Measurements from ENCODE around the gene SIDT1.
A peak's percentile ranks its signal among the peaks of the same experiment; 100 is the strongest.

The SIDT1 gene

GRCh38 chr3:113496924-113497323 is 35.4 kb upstream of the SIDT1 start:
- Histone ChIP-seq H3K4me3 (ENCODE audit: low read length, poor library complexity, severe bottlenecking) (no peak overlapping the region), H3K36me3 (ENCODE audit: insufficient read depth, low read length) (peaks cover 17% of the 10 kb centered on the region; the same call in 1 of the 2 replicates), H4K20me1 (ENCODE audit: insufficient read depth, low read length, poor library complexity, severe bottlenecking) (no peaks in the 10 kb centered on the region), H3F3A (ENCODE audit: low read depth) (no peaks in the 10 kb centered on the region), H3K9me2 (replicated peaks; ENCODE audit: low read depth, low read length) (no peaks in the 10 kb centered on the region), H3K9ac (ENCODE audit: low read depth, low read length, poor library complexity, severe bottlenecking) (no peak overlapping the region), H3K9me3 (ENCODE audit: insufficient read depth, low read depth, low read length) (no peaks in the 10 kb centered on the region), H3K79me2 (ENCODE audit: insufficient read depth, low read length) (no peaks in the 10 kb centered on the region), H3K27me3 (ENCODE audit: insufficient read depth, low read length, poor library complexity, severe bottlenecking) (no peaks in the 10 kb centered on the region), H2AFZ (ENCODE audit: low read length) (0 out of 2 replicates have a peak overlapping the region, but pooled peaks have one; percentile 1), H3K4me2 (ENCODE audit: low read depth, low read length, poor library complexity, severe bottlenecking) (no peak overlapping the region), H3K4me1 (ENCODE audit: insufficient read depth, low read length, poor library complexity, severe bottlenecking) (peaks cover 3% of the 10 kb centered on the region)
- no peak for TF ChIP-seq CTCF (conservative IDR thresholded peaks at IDR 0.05; ENCODE audit: low read length)
- no peak for TF ChIP-seq EZH2phosphoT487 (IDR thresholded peaks at IDR 0.05; ENCODE audit: borderline replicate concordance)

- no peak overlapping the region for H3K4me2 ChIP-seq (ENCODE audit: low read depth, low read length, poor library complexity, severe bottlenecking)
- H3K36me3 ChIP-seq (ENCODE audit: insufficient read depth, low read length): peaks cover 9% of the 10 kb centered on the region; the same call in 1 of the 2 replicates
- H3F3A ChIP-seq (ENCODE audit: low read depth): no peaks in the 10 kb centered on the region
- H2AFZ ChIP-seq (ENCODE audit: low read length): no peak overlapping the region
- H3K27me3 ChIP-seq (ENCODE audit: insufficient read depth, low read length, poor library complexity, severe bottlenecking): no peaks in the 10 kb centered on the region
- TF ChIP-seq CTCF (conservative IDR thresholded peaks at IDR 0.05; ENCODE audit: low read length): no peak
- no peak for TF ChIP-seq EZH2phosphoT487 (IDR thresholded peaks at IDR 0.05; ENCODE audit: borderline replicate concordance)
- no peaks in the 10 kb centered on the region for H3K79me2 ChIP-seq (ENCODE audit: insufficient read depth, low read length)
- H3K9me2 ChIP-seq (replicated peaks; ENCODE audit: low read depth, low read length): no peaks in the 10 kb centered on the region
- peaks cover 3% of the 10 kb centered on the region for H3K4me1 ChIP-seq (ENCODE audit: insufficient read depth, low read length, poor library complexity, severe bottlenecking)
- no peaks in the 10 kb centered on the region for H3K9me3 ChIP-seq (ENCODE audit: insufficient read depth, low read depth, low read length)
- no peak overlapping the region for H3K9ac ChIP-seq (ENCODE audit: low read depth, low read length, poor library complexity, severe bottlenecking)
- no peak overlapping the region for H3K4me3 ChIP-seq (ENCODE audit: low read length, poor library complexity, severe bottlenecking)
- no peaks in the 10 kb centered on the region for H4K20me1 ChIP-seq (ENCODE audit: insufficient read depth, low read length, poor library complexity, severe bottlenecking)
Measured at GRCh38 chr3:113498221-113499005, 33.9 kb upstream of the SIDT1 start.

GRCh38 chr3:113499081-113499480 is 33.3 kb upstream of the SIDT1 start:
- H3K9me3 ChIP-seq (ENCODE audit: insufficient read depth, low read depth, low read length): no peaks in the 10 kb centered on the region
- peaks cover 9% of the 10 kb centered on the region; the same call in 1 of the 2 replicates for H3K36me3 ChIP-seq (ENCODE audit: insufficient read depth, low read length)
- H3K9ac ChIP-seq (ENCODE audit: low read depth, low read length, poor library complexity, severe bottlenecking): no peak overlapping the region
- H3K4me2 ChIP-seq (ENCODE audit: low read depth, low read length, poor library complexity, severe bottlenecking): no peak overlapping the region
- no peaks in the 10 kb centered on the region for H3F3A ChIP-seq (ENCODE audit: low read depth)
- no peaks in the 10 kb centered on the region for H3K9me2 ChIP-seq (replicated peaks; ENCODE audit: low read depth, low read length)
- H3K4me3 ChIP-seq (ENCODE audit: low read length, poor library complexity, severe bottlenecking): no peak overlapping the region
- TF ChIP-seq EZH2phosphoT487 (IDR thresholded peaks at IDR 0.05; ENCODE audit: borderline replicate concordance): no peak
- no peak for TF ChIP-seq CTCF (conservative IDR thresholded peaks at IDR 0.05; ENCODE audit: low read length)
- H4K20me1 ChIP-seq (ENCODE audit: insufficient read depth, low read length, poor library complexity, severe bottlenecking): no peaks in the 10 kb centered on the region
- peaks cover 3% of the 10 kb centered on the region for H3K4me1 ChIP-seq (ENCODE audit: insufficient read depth, low read length, poor library complexity, severe bottlenecking)
- no peak overlapping the region for H2AFZ ChIP-seq (ENCODE audit: low read length)
- H3K27me3 ChIP-seq (ENCODE audit: insufficient read depth, low read length, poor library complexity, severe bottlenecking): no peaks in the 10 kb centered on the region
- H3K79me2 ChIP-seq (ENCODE audit: insufficient read depth, low read length): no peaks in the 10 kb centered on the region
